MM.1S (cell line): ENCODE results near the gene HIBADH.

Source experiments
- DNase-seq: peaks from one replicate; pipeline ENCODE4 v3.0.0-alpha.2; 2015
- H2AFZ ChIP-seq: fragments of 300-600 bp; sonication (generic); 2 replicates; pipeline ENCODE4 v1.6.0; 2016; ENCODE audit warnings: antibody characterized with exemption, low read length
- H3F3A ChIP-seq: fragments of 300-600 bp; sonication (generic); 2 replicates; pipeline ENCODE4 v1.6.1; 2016; ENCODE audit warnings: mild to moderate bottlenecking, antibody characterized with exemption, low read length, moderate library complexity, mixed read lengths; ENCODE audit not compliant: insufficient read depth
- H3K27ac ChIP-seq: fragments of 300-600 bp; sonication (generic); 2 replicates; pipeline ENCODE4 v1.5.1; 2016; ENCODE audit warnings: mild to moderate bottlenecking, low read length
- H3K27me3 ChIP-seq: fragments of 300-600 bp; sonication (generic); replicated peaks from 2 replicates; pipeline ENCODE4 v1.6.0; 2016; ENCODE audit warnings: low read length; ENCODE audit not compliant: insufficient read depth
- H3K36me3 ChIP-seq: fragments of 300-600 bp; sonication (generic); replicated peaks from 2 replicates; pipeline ENCODE4 v1.6.1; 2016; ENCODE audit warnings: mild to moderate bottlenecking, low read length, mixed read lengths; ENCODE audit not compliant: insufficient read depth
- H3K4me1 ChIP-seq: fragments of 300-600 bp; sonication (generic); 2 replicates; pipeline ENCODE4 v1.6.1; 2016; ENCODE audit warnings: low read length, mixed read lengths
- H3K4me2 ChIP-seq: fragments of 300-600 bp; sonication (generic); 2 replicates; pipeline ENCODE4 v1.6.0; 2016; ENCODE audit warnings: low read depth, low read length
- H3K4me3 ChIP-seq: fragments of 300-600 bp; sonication (generic); 2 replicates; pipeline ENCODE4 v1.5.1; 2016; ENCODE audit warnings: low read length, mixed read lengths
- H3K79me2 ChIP-seq: fragments of 300-600 bp; sonication (generic); 2 replicates; pipeline ENCODE4 v1.6.1; 2016; ENCODE audit warnings: mixed run types, low read length, mixed read lengths
- H3K9ac ChIP-seq: fragments of 300-600 bp; sonication (generic); 2 replicates; pipeline ENCODE4 v1.6.1; 2016; ENCODE audit warnings: low read length, mixed read lengths
- H3K9me2 ChIP-seq: fragments of 300-600 bp; sonication (generic); replicated peaks from 2 replicates; pipeline ENCODE4 v1.6.1; 2016; ENCODE audit warnings: mild to moderate bottlenecking, low read length, mixed read lengths; ENCODE audit not compliant: insufficient read depth
- H3K9me3 ChIP-seq: fragments of 300-600 bp; sonication (generic); replicated peaks from 2 replicates; pipeline ENCODE4 v1.6.1; 2016; ENCODE audit warnings: mild to moderate bottlenecking, low read length, mixed read lengths; ENCODE audit not compliant: insufficient read depth
- H4K20me1 ChIP-seq: fragments of 300-600 bp; sonication (generic); 2 replicates; pipeline ENCODE4 v1.6.1; 2016; ENCODE audit warnings: mild to moderate bottlenecking, low read length, moderate library complexity, mixed read lengths; ENCODE audit not compliant: insufficient read depth
- EZH2 ChIP-seq: fragments of 300-600 bp; sonication (generic); optimal IDR thresholded peaks from 2 replicates; pipeline ENCODE3; 2017; ENCODE audit warnings: low read depth, mild to moderate bottlenecking, antibody characterized with exemption, low read length, mixed read lengths
- EZH2phosphoT487 ChIP-seq: fragments of 300-600 bp; sonication (generic); IDR thresholded peaks from 2 replicates; pipeline ENCODE4 v1.6.1; 2018; ENCODE audit warnings: antibody characterized with exemption, low read length
- TF ChIP-seq, protein P1 (sequence below): fragments of 300-600 bp; sonication (generic); IDR thresholded peaks from 2 replicates; pipeline ENCODE4 v1.5.1; 2016; ENCODE audit warnings: antibody characterized with exemption, low read length, mixed read lengths

The HIBADH gene

DNA sequence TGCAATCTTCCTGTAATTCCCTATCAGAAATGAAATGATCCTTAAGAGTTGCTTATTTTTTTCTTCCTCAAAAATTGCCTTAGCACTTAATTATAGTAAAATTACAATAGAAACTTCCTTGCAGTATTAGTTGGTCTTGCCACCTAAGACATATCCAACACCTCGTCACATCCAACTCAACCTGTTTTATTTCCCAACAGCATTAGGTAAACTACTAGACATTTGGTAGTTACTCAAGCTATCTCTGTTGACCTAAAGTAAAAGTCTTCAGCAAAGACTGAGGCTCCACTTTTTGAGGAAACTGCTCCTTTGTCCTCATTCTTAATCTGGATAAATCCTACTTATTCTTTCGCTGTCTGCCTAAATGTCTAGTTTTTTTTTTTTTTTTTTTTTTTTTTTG lies 20.4 kb downstream of the HIBADH start:
- no peaks in the 10 kb centered on the region for H3K27me3 ChIP-seq
- no peaks in the 10 kb centered on the region for H3K79me2 ChIP-seq
- no peak overlapping the region for H3K9ac ChIP-seq
- H3K9me3 ChIP-seq = no peaks in the 10 kb centered on the region
- no peaks in the 10 kb centered on the region for H4K20me1 ChIP-seq
- H3K4me3 ChIP-seq = no peak overlapping the region
- no peaks in the 10 kb centered on the region for H3K36me3 ChIP-seq
- H3K9me2 ChIP-seq = no peaks in the 10 kb centered on the region
- TF ChIP-seq EZH2 (no peak), EZH2phosphoT487 (no peak)
- TF ChIP-seq, protein P1, sequence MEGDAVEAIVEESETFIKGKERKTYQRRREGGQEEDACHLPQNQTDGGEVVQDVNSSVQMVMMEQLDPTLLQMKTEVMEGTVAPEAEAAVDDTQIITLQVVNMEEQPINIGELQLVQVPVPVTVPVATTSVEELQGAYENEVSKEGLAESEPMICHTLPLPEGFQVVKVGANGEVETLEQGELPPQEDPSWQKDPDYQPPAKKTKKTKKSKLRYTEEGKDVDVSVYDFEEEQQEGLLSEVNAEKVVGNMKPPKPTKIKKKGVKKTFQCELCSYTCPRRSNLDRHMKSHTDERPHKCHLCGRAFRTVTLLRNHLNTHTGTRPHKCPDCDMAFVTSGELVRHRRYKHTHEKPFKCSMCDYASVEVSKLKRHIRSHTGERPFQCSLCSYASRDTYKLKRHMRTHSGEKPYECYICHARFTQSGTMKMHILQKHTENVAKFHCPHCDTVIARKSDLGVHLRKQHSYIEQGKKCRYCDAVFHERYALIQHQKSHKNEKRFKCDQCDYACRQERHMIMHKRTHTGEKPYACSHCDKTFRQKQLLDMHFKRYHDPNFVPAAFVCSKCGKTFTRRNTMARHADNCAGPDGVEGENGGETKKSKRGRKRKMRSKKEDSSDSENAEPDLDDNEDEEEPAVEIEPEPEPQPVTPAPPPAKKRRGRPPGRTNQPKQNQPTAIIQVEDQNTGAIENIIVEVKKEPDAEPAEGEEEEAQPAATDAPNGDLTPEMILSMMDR = no peak
- no peak overlapping the region for H3K4me2 ChIP-seq
- H3K4me1 ChIP-seq = no peaks in the 10 kb centered on the region
- H3F3A ChIP-seq = no peaks in the 10 kb centered on the region
- no peak for DNase-seq
- H2AFZ ChIP-seq = no peak overlapping the region
- H3K27ac ChIP-seq = no peak overlapping the region

DNA sequence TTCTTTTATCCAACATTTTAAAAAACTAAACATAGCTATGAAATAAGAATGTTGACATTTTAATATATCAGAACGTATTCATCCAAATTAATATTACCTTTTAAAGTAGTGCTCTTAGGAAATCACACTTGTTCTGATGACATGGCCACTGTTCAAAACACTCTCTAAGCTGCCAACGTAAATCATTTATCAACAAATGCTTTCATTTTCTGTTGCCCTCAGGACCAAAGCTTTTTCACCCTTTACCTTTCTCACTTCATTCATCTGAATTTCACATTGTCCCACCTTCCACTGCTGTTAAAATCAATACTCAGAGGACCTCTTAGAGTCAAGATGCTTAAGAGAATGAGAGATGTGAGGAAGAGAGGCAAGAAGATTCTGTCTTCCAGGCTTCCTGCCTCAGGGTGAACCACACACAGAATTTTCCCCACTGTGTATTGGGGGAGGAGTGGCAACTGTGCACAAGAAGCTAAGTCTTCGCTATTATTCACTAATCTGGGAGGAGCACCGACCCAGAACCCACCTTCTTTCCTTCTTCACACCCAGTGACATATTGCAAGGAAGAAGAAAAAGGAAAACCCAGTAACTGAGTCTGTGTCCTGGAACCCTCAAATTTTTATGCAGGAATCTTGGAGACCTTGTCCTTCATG lies 21.0 kb downstream of the HIBADH start:
- H3K27ac ChIP-seq = no peak overlapping the region
- no peaks in the 10 kb centered on the region for H3K9me2 ChIP-seq
- H2AFZ ChIP-seq = no peak overlapping the region
- H3F3A ChIP-seq = no peaks in the 10 kb centered on the region
- H4K20me1 ChIP-seq = no peaks in the 10 kb centered on the region
- no peak overlapping the region for H3K4me3 ChIP-seq
- H3K36me3 ChIP-seq = no peaks in the 10 kb centered on the region
- no peaks in the 10 kb centered on the region for H3K9me3 ChIP-seq
- TF ChIP-seq EZH2 = no peak
- no peak for TF ChIP-seq EZH2phosphoT487
- TF ChIP-seq, protein P1 = no peak
- no peaks in the 10 kb centered on the region for H3K27me3 ChIP-seq
- DNase-seq = no peak
- H3K79me2 ChIP-seq = no peaks in the 10 kb centered on the region
- H3K4me2 ChIP-seq = peak overlapping the region; percentile 12; the same call in 1 of the 2 replicates
- no peaks in the 10 kb centered on the region for H3K4me1 ChIP-seq
- no peak overlapping the region for H3K9ac ChIP-seq

DNA sequence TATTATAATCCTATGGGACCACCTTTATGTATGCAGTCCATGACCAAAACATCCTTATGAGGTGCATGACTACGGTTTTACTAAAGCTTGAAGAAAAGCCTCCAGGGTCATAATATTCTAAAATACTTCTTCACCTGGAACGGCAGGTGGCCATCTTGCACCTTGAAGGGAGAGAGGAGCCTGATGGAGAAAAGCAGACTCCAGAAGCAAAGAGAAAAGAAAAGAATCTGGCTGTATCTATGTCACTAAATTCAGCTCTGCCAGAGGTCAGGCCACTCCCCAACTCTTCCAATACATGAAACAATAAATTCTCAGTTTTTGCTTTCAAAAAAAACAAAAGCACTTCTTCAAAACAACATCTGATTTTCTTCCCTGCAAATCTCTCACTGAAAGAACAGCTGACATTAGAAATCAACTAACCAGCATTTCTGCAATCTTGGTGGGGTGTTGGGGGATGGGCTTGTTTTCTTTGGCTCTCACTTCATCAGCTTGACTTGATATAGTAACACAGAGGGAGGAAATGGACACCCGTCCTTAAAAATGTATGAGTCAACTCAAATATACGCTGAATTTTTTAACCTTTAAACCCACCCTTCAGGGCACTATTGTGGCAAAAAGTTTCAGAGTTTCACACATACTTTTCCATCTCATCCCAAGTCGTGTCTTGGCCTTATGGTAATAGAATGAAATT lies 21.7 kb downstream of the HIBADH start:
- H3K4me2 ChIP-seq = no peak overlapping the region
- no peak overlapping the region for H3K9ac ChIP-seq
- no peak overlapping the region for H3K27ac ChIP-seq

More for the DNA sequence above, 21.7 kb downstream of the HIBADH start:
- Histone ChIP-seq H3K9me3 (no peaks in the 10 kb centered on the region), H3K4me3 (no peak overlapping the region), H3K79me2 (no peaks in the 10 kb centered on the region), H4K20me1 (no peaks in the 10 kb centered on the region), H3K9me2 (no peaks in the 10 kb centered on the region), H3K4me1 (no peaks in the 10 kb centered on the region), H3F3A (no peaks in the 10 kb centered on the region), H2AFZ (no peak overlapping the region), H3K36me3 (no peaks in the 10 kb centered on the region), H3K27me3 (no peaks in the 10 kb centered on the region)
- TF ChIP-seq, protein P1 = no peak
- TF ChIP-seq EZH2 (no peak), EZH2phosphoT487 (no peak)
- no peak for DNase-seq
